HG03196 (cell line): ENCODE measurements around the gene DHRS7C.

ENCODE experiments used
- ATAC-seq: cut with Tn5 transposase; IDR thresholded peaks from one replicate; pipeline ENCODE4 v1.9.1; 2021; ENCODE audit not compliant: unreplicated experiment

The DHRS7C gene, protein sequence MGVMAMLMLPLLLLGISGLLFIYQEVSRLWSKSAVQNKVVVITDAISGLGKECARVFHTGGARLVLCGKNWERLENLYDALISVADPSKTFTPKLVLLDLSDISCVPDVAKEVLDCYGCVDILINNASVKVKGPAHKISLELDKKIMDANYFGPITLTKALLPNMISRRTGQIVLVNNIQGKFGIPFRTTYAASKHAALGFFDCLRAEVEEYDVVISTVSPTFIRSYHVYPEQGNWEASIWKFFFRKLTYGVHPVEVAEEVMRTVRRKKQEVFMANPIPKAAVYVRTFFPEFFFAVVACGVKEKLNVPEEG

GRCh38 chr17:9790889-9791876 lies at the start of gene DHRS7C:
Gene DHRS7C (minus strand): TSS chr17:9791592. CDS start chr17:9791284, 308 bp downstream.
- ATAC-seq: no peak

GRCh38 chr17:9839433-9839832 lies 48.0 kb upstream of the DHRS7C start:
- ATAC-seq: no peak

DNA sequence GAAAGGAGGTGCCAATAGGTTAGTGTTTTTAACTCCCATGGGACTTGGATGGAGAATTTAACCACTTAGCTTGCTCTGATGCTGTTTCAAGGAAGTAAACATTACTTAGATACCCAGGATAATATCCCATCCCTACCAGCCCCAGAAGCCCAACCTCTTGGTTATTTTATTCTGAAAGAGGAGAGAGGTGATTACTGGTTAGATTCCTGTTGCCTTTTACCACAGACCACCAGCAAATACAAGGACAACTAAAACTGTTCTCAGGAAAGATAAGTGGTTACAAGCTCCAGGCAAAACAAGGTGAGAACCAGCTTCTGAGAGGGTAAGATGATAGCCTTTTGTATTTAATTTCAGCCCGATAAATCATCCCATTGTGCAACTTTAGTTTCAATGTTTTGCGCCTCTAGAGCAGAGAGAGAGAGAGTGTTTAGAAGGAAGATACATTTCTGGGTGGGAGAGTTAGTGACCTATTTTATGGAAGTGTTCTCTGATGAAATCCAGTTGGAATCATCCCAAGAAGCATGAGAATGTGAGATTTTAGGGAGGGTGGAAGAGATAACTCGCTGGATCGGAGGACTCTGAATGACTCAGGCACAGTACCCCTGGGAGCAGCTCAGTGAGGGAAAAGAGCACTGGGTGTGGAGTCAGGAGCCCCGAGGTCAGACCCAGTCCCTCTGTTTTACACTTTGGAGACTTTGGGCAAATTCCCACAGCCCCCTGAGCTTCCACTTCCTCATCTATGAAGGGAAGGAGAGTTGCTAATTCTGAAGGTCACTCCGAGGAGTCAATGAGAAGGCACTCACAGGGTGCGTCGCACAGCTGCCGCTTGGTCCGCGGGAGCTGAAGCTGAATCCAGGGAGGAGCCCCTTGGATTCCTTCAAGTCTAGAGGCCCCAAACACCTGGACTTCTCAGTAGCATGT lies 46.4 kb upstream of the DHRS7C start:
- no peak for ATAC-seq

- no peak for ATAC-seq
Observed at GRCh38 chr17:9833922-9834321, 42.5 kb upstream of the DHRS7C start.

GRCh38 chr17:9830711-9831110 lies 39.3 kb upstream of the DHRS7C start:
- no peak for ATAC-seq

DNA sequence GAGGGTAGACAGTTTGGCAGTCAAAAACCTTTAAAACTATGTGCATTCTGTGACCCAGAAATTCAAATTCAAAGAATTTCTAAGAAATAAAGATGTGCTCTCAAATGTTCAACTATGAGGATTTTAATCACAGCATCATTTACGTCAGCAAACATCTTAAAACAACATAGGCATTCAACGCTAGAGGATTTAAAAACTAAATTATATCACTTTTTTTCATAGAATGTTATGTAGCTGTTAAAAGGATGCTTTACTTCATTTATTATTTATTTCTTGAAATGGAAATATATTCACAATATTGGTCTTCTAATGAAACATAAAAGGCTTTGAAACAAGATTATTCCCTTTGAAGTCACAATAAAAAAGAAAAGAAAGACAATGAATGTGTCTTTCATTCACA lies 38.0 kb upstream of the DHRS7C start:
- ATAC-seq: no peak

DNA sequence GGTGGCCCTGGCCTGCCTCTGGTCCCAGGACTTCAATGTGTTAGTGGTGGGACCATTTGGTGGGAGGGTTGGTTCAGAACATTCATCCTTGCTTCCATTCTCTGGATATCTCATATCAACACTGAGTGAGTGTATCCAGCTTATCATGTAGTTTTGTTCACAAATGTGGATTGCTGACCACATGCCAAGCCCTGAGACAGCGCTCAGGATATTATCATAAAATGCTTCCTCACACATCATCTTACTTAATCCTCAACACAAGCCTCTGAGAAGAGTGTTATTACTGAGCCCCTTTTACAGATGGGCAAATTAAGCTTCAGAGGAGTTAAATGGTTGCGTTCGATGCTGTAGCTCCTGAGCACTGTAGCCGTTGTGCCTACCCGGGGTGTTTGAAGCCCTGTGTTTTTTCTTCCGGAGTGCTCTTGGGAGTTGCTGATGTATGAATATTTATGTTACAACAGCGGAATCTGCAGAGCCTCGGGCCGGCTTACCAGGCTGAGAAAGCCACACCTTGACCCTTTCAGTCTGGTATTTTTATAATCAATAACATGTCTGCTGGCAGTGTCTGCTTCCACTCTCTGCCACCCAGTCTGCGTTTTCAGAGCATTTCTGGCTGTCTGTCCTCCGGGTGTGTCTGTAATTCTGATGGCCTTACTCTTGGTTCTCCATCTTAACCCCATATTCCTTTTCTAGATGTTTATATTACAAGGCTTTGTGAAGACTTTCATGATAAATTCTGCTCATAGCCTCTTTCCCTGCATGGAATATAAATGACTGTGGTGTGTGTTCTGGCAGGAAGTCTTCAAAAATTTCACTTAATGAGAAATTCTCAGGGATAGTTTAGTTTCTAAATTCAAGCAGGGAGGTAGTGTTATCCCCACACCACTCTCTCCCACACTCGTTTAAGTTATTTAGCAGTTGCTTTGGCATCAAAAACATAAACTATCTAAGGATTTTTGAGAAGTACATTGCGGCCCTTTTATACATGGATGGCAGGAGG lies 37.2 kb upstream of the DHRS7C start:
- no peak for ATAC-seq

GRCh38 chr17:9825641-9826150 lies 34.3 kb upstream of the DHRS7C start, which contains the start of gene GLP2R:
Gene GLP2R (plus strand): TSS chr17:9825924. CDS start chr17:9826064, 140 bp downstream.
- no peak for ATAC-seq

GRCh38 chr17:9824797-9825338 lies 33.5 kb upstream of the DHRS7C start:
- ATAC-seq: no peak

- ATAC-seq: no peak
Observed at GRCh38 chr17:9824094-9824493, 32.7 kb upstream of the DHRS7C start.

- ATAC-seq: no peak
Observed at GRCh38 chr17:9821921-9822320, 30.5 kb upstream of the DHRS7C start, which contains the start of gene GSG1L2. Gene GSG1L2 (minus strand): TSS chr17:9822079. CDS start chr17:9822071, 8 bp downstream.

DNA sequence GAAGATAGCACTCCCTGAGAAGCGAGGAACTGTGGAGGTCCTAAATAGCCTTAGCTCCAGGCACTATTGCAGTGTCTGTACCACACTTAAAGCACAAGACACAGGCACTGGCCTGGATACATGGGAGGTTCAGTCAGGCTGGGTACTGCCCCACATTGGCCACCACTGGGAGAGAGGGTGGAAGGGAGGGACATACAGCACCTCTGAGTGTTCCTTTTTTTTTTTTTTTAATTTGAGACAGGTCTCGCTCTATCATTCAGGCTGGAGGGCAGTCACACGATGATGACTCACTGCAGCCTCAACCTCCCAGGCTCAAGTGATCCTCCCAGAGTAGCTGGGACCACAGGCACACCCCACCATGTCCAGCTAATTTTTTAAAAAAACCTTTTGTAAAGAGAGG lies 29.1 kb upstream of the DHRS7C start:
- ATAC-seq: no peak

DNA sequence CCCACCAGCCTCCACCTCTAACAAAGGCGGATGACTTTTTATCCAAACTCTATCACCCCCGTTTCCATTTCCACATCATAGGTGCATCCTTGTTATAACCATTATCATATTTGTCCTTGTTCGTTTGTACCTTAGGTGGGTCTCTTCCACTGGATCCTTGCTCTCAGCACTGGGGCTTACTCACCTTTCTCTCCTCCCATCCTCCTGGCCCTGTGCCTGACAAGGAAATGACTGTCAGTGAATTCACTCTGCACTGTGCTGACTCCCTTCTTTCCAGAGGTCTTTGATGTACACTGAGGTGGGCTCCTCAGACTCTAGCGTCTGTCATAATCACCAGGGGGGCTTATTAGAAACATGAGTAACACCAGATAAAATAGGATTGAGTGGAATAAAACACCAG lies 27.4 kb upstream of the DHRS7C start:
- no peak for ATAC-seq

DNA sequence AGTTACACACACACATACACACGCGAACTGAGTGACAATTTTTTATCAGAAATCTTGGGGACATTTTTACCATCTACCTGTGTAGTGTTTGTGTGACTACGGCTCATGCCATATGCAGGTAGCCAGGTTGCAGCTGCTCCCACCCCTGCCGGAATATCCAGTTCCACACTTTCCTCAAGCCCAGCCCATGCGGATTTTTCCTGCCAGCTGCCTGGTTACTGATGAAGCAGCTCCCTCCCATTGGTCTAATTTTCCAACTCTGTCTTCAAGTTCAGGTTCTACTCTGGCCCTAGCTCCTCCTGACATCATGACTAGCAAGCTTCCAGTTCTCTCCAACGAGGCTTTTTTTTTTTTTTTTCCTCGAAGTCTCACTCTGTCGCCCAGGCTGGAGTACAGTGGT lies 25.7 kb upstream of the DHRS7C start:
- no peak for ATAC-seq

GRCh38 chr17:9816472-9816871 lies 25.1 kb upstream of the DHRS7C start:
- ATAC-seq: no peak

- ATAC-seq: no peak
Observed at GRCh38 chr17:9814337-9814945, 23.0 kb upstream of the DHRS7C start.

- ATAC-seq: no peak
Observed at GRCh38 chr17:9813166-9813565, 21.8 kb upstream of the DHRS7C start.

- no peak for ATAC-seq
Observed at GRCh38 chr17:9811537-9811936, 20.1 kb upstream of the DHRS7C start.

DNA sequence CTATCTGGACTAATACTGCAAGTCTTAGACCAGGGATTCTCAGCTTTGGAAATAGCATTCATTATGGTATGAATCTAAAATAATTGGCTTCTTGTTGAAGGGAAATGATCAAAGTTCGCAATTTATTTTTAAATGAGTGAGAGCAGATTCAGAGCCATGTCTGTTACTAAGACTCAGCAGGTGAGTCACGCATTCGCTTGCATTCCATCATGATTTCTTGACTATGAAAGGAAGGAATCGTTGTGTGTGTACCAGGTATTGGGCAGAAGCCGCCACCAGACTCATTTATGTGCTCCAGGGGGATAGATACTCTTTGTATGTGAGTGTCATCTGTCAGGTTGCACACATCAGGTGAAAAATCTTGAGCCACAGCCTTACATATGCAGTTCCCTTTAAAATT lies 19.7 kb upstream of the DHRS7C start:
- ATAC-seq: no peak
